Measurements from ENCODE around the gene PPP2R5C. TPM values are rescaled to one million over a fixed set of nuclear protein-coding genes. Genes with fewer than 3 reads are reported as not detected.

The PPP2R5C gene
- total RNA-seq, 1 experiment from 2014 or later, result 89.9 TPM

DNA sequence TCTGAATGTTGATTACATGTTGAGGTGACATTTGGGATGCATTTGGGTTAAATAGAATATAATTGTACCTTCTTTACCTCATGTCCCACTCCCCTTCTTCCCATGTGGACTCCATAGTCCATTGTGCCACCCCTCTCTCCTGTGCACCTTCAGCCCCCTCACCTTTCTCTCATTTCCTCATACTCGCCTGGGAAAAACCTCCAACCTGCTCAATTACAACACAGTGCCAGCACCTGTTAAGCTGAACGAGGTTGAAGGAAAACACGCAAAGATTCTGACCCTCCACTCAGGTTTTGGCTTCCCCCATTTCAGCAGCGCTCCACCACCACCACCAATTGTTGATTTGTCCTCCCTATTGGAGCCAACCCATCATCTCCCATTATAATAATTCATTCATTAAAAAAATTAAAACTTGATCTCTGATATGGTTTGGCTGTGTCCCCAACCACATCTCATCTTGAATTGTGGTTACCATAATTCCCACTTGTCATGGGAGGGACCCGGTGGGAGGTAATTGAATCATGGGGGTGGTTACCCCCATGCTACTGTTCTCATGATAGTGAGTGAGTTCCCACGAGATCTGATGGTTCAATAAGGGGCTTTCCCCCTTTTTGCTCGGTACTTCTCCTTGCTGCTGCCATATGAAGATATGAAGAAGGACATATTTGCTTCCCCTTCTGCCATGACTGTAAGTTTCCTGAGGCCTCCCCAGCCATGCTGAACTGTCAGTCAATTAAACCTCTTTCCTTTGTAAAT lies 33.7 kb upstream of the PPP2R5C start:
- POLR2A ChIA-PET, result interaction anchor here (0.5 kb wide), 1 partner anchor 327 kb away, joined by 3 read pairs; no protein-coding TSS in a partner anchor
- 0 out of 2 replicates have a peak, but pooled peaks cover 3% of the 10 kb centered on the region for H3K36me3 Mint-ChIP-seq

GRCh38 chr14:101728367-101728742 lies 33.2 kb upstream of the PPP2R5C start:
- ChIA-PET CTCF (interaction anchor here (0.6 to 1.8 kb wide), 2 partner anchors 21 to 144 kb away, joined by 3 to 5 read pairs; no protein-coding TSS in a partner anchor), POLR2A (no interaction called here)
- DNase-seq (ENCODE audit: low spot score) (no peak), ATAC-seq (no peak)
- Mint-ChIP-seq H3K36me3 (no peaks in the 10 kb centered on the region), H3K4me3 (no peak overlapping the region), H3K27ac (no peak overlapping the region), H3K9me3 (peaks cover 5% of the 10 kb centered on the region; the same call in 1 of the 2 replicates), H3K27me3 (ENCODE audit: low read depth) (peaks cover 7% of the 10 kb centered on the region), H3K4me1 (peaks cover 26% of the 10 kb centered on the region)
- TF ChIP-seq ZNF671 (CRISPR knock-in tag; IDR thresholded peaks at IDR 0.05) (no peak), FOXK1 (CRISPR knock-in tag; IDR thresholded peaks at IDR 0.05) (no peak), NR3C1 (CRISPR knock-in tag; conservative IDR thresholded peaks at IDR 0.05; ENCODE audit: low read depth) (no peak), ZNF232 (CRISPR knock-in tag; IDR thresholded peaks at IDR 0.05) (no peak), SMAD3 (CRISPR knock-in tag; IDR thresholded peaks at IDR 0.05; ENCODE audit: borderline replicate concordance) (no peak), CREM (CRISPR knock-in tag; IDR thresholded peaks at IDR 0.05) (no peak)
- TF ChIP-seq, protein P1, sequence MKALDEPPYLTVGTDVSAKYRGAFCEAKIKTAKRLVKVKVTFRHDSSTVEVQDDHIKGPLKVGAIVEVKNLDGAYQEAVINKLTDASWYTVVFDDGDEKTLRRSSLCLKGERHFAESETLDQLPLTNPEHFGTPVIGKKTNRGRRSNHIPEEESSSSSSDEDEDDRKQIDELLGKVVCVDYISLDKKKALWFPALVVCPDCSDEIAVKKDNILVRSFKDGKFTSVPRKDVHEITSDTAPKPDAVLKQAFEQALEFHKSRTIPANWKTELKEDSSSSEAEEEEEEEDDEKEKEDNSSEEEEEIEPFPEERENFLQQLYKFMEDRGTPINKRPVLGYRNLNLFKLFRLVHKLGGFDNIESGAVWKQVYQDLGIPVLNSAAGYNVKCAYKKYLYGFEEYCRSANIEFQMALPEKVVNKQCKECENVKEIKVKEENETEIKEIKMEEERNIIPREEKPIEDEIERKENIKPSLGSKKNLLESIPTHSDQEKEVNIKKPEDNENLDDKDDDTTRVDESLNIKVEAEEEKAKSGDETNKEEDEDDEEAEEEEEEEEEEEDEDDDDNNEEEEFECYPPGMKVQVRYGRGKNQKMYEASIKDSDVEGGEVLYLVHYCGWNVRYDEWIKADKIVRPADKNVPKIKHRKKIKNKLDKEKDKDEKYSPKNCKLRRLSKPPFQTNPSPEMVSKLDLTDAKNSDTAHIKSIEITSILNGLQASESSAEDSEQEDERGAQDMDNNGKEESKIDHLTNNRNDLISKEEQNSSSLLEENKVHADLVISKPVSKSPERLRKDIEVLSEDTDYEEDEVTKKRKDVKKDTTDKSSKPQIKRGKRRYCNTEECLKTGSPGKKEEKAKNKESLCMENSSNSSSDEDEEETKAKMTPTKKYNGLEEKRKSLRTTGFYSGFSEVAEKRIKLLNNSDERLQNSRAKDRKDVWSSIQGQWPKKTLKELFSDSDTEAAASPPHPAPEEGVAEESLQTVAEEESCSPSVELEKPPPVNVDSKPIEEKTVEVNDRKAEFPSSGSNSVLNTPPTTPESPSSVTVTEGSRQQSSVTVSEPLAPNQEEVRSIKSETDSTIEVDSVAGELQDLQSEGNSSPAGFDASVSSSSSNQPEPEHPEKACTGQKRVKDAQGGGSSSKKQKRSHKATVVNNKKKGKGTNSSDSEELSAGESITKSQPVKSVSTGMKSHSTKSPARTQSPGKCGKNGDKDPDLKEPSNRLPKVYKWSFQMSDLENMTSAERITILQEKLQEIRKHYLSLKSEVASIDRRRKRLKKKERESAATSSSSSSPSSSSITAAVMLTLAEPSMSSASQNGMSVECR (CRISPR knock-in tag; IDR thresholded peaks at IDR 0.05; ENCODE audit: borderline replicate concordance), result no peak
- TF ChIP-seq, protein P2, sequence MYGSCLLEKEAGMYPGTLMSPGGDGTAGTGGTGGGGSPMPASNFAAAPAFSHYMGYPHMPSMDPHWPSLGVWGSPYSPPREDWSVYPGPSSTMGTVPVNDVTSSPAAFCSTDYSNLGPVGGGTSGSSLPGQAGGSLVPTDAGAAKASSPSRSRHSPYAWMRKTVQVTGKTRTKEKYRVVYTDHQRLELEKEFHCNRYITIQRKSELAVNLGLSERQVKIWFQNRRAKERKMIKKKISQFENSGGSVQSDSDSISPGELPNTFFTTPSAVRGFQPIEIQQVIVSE (CRISPR knock-in tag; IDR thresholded peaks at IDR 0.05; ENCODE audit: borderline replicate concordance), result no peak
- TF ChIP-seq, protein P3, sequence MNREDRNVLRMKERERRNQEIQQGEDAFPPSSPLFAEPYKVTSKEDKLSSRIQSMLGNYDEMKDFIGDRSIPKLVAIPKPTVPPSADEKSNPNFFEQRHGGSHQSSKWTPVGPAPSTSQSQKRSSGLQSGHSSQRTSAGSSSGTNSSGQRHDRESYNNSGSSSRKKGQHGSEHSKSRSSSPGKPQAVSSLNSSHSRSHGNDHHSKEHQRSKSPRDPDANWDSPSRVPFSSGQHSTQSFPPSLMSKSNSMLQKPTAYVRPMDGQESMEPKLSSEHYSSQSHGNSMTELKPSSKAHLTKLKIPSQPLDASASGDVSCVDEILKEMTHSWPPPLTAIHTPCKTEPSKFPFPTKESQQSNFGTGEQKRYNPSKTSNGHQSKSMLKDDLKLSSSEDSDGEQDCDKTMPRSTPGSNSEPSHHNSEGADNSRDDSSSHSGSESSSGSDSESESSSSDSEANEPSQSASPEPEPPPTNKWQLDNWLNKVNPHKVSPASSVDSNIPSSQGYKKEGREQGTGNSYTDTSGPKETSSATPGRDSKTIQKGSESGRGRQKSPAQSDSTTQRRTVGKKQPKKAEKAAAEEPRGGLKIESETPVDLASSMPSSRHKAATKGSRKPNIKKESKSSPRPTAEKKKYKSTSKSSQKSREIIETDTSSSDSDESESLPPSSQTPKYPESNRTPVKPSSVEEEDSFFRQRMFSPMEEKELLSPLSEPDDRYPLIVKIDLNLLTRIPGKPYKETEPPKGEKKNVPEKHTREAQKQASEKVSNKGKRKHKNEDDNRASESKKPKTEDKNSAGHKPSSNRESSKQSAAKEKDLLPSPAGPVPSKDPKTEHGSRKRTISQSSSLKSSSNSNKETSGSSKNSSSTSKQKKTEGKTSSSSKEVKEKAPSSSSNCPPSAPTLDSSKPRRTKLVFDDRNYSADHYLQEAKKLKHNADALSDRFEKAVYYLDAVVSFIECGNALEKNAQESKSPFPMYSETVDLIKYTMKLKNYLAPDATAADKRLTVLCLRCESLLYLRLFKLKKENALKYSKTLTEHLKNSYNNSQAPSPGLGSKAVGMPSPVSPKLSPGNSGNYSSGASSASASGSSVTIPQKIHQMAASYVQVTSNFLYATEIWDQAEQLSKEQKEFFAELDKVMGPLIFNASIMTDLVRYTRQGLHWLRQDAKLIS (CRISPR knock-in tag; IDR thresholded peaks at IDR 0.05; ENCODE audit: borderline replicate concordance), result no peak

More for the DNA sequence above, 33.7 kb upstream of the PPP2R5C start:
- Mint-ChIP-seq H3K9me3 (peaks cover 9% of the 10 kb centered on the region), H3K4me1 (peaks cover 26% of the 10 kb centered on the region), H3K27me3 (ENCODE audit: low read depth) (peaks cover 7% of the 10 kb centered on the region), H3K27ac (no peak overlapping the region), H3K4me3 (no peak overlapping the region)
- ATAC-seq (no peak), DNase-seq (ENCODE audit: low spot score) (no peak)
- TF ChIP-seq ZNF317 (CRISPR knock-in tag; IDR thresholded peaks at IDR 0.05; ENCODE audit: borderline replicate concordance, low read depth) (no peak), FOXJ3 (CRISPR knock-in tag; IDR thresholded peaks at IDR 0.05; ENCODE audit: borderline replicate concordance) (no peak), ZSCAN18 (CRISPR knock-in tag; IDR thresholded peaks at IDR 0.05) (no peak), ZNF138 (CRISPR knock-in tag; conservative IDR thresholded peaks at IDR 0.05) (no peak), ZNF219 (CRISPR knock-in tag; IDR thresholded peaks at IDR 0.05; ENCODE audit: borderline replicate concordance) (no peak)
- TF ChIP-seq, protein P4, sequence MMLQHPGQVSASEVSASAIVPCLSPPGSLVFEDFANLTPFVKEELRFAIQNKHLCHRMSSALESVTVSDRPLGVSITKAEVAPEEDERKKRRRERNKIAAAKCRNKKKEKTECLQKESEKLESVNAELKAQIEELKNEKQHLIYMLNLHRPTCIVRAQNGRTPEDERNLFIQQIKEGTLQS (CRISPR knock-in tag; conservative IDR thresholded peaks at IDR 0.05), result no peak
- CTCF ChIA-PET, result interaction anchor here (0.6 to 1.8 kb wide), 2 partner anchors 20 to 144 kb away, joined by 3 to 5 read pairs; no protein-coding TSS in a partner anchor

Measured in WTC11 (cell line).